GM12875 (cell line): Measurements from ENCODE around the gene CCDC87.
"Not testable (repeated sequence)": the region's sequence is repeated elsewhere in the genome, so short reads cannot be mapped to it uniquely, and the experiment has no call there.

Source experiments
- H3K4me3 ChIP-seq: one replicate; pipeline ENCODE4 v1.5.1; 2011; ENCODE audit warnings: low read depth, low read length, control low read depth
- CTCF ChIP-seq: IDR thresholded peaks from 2 replicates; pipeline ENCODE4 v1.5.1; 2011; ENCODE audit warnings: low read depth, mild to moderate bottlenecking, control low read depth, inconsistent platforms, low read length, moderate library complexity, borderline replicate concordance; ENCODE audit not compliant: insufficient read depth

CCDC87 gene

GRCh38 chr11:66586136-66586535 is 6.7 kb downstream of the CCDC87 start:
- TF ChIP-seq CTCF: no peak
- H3K4me3 ChIP-seq: no peak overlapping the region

GRCh38 chr11:66585447-66585846 is 7.4 kb downstream of the CCDC87 start:
- H3K4me3 ChIP-seq: not testable (repeated sequence)

- not testable (repeated sequence) for H3K4me3 ChIP-seq
These were observed 10.2 kb downstream of the CCDC87 start for GRCh38 chr11:66582565-66583147.

GRCh38 chr11:66581261-66581660 is 11.6 kb downstream of the CCDC87 start:
- no peak overlapping the region for H3K4me3 ChIP-seq
- TF ChIP-seq CTCF: no peak

- H3K4me3 ChIP-seq: no peak overlapping the region
- TF ChIP-seq CTCF: no peak
These were observed 12.1 kb downstream of the CCDC87 start for GRCh38 chr11:66580803-66581202.

GRCh38 chr11:66579017-66579606 is 13.8 kb downstream of the CCDC87 start:
- H3K4me3 ChIP-seq: no peak overlapping the region
- peak; percentile 76 for TF ChIP-seq CTCF

GRCh38 chr11:66570850-66571180 is 22.0 kb downstream of the CCDC87 start:
- no peak overlapping the region for H3K4me3 ChIP-seq
- no peak for TF ChIP-seq CTCF

- TF ChIP-seq CTCF: no peak
- no peak overlapping the region for H3K4me3 ChIP-seq
These were observed 22.6 kb downstream of the CCDC87 start for GRCh38 chr11:66570079-66570849.
